HL-60 (cell line): Measurements from ENCODE around the gene TBC1D9B.

Experiments used
- DNase-seq, 2 experiments: peaks; one replicate each; pipeline ENCODE4 v3.0.0-alpha.2; 2010 to 2020; ENCODE audit warnings: low read depth in 1 of 2, low spot score in 1 of 2
- H3K27ac ChIP-seq: fragments of 250-450 bp; sonication (Bioruptor Pico); replicated peaks from 2 replicates; pipeline ENCODE4 v1.5.1; 2020; ENCODE audit warnings: mild to moderate bottlenecking, moderate library complexity
- H3K27me3 ChIP-seq: fragments of 250-450 bp; sonication (Bioruptor Pico); 2 replicates; pipeline ENCODE4 v1.5.1; 2021; ENCODE audit warnings: mild to moderate bottlenecking, moderate library complexity; ENCODE audit not compliant: insufficient read depth, poor library complexity, severe bottlenecking
- H3K4me3 ChIP-seq: replicated peaks from 2 replicates; pipeline ENCODE4 v1.5.1; 2011; ENCODE audit warnings: mild to moderate bottlenecking, control low read depth, low read length; ENCODE audit not compliant: insufficient read depth
- GABPA ChIP-seq: IDR thresholded peaks from 2 replicates; pipeline ENCODE4 v1.6.1; 2012; ENCODE audit warnings: low read depth
- POLR2AphosphoS5 ChIP-seq: IDR thresholded peaks from 2 replicates; pipeline ENCODE4 v1.6.1; 2012; ENCODE audit warnings: low read depth
- SPI1 ChIP-seq: IDR thresholded peaks from 2 replicates; pipeline ENCODE4 v1.6.1; 2012; ENCODE audit warnings: low read depth, mild to moderate bottlenecking, borderline replicate concordance
- TF ChIP-seq, protein P1 (sequence below): IDR thresholded peaks from 2 replicates; pipeline ENCODE4 v1.6.1; 2012; ENCODE audit warnings: low read depth; ENCODE audit not compliant: insufficient replicate concordance
- TF ChIP-seq, protein P2 (sequence below): IDR thresholded peaks from one replicate; pipeline ENCODE4 v1.5.1; 2011; ENCODE audit warnings: low read length, control low read depth, inconsistent platforms; ENCODE audit not compliant: insufficient read depth

TBC1D9B gene

DNA sequence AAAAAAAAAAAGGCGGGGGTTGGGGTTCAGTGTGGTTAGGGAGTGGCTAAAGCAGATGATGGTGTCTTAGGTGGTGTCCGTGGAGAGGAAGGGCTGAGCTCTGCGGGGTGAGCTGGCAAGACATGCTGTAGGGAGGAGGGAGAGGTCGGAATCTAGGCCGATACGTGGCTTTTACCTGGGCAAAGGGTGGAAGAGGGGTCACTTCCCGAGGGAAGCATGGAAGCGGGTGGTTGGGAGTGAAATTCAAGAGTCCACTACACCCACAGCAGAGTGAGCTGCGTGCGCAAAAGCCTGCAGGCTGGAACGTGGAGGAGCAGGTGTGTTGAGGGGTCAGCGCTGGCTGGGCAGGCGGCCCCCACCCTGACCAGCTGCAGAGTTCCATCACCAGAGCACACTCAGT, 17.8 kb downstream of the TBC1D9B start:
- Histone ChIP-seq H3K27me3 (no peaks in the 10 kb centered on the region), H3K27ac (no peak overlapping the region), H3K4me3 (no peak overlapping the region)
- no peak for DNase-seq
- no peak for TF ChIP-seq POLR2AphosphoS5
- no peak for TF ChIP-seq GABPA
- no peak for TF ChIP-seq SPI1
- TF ChIP-seq, protein P1, sequence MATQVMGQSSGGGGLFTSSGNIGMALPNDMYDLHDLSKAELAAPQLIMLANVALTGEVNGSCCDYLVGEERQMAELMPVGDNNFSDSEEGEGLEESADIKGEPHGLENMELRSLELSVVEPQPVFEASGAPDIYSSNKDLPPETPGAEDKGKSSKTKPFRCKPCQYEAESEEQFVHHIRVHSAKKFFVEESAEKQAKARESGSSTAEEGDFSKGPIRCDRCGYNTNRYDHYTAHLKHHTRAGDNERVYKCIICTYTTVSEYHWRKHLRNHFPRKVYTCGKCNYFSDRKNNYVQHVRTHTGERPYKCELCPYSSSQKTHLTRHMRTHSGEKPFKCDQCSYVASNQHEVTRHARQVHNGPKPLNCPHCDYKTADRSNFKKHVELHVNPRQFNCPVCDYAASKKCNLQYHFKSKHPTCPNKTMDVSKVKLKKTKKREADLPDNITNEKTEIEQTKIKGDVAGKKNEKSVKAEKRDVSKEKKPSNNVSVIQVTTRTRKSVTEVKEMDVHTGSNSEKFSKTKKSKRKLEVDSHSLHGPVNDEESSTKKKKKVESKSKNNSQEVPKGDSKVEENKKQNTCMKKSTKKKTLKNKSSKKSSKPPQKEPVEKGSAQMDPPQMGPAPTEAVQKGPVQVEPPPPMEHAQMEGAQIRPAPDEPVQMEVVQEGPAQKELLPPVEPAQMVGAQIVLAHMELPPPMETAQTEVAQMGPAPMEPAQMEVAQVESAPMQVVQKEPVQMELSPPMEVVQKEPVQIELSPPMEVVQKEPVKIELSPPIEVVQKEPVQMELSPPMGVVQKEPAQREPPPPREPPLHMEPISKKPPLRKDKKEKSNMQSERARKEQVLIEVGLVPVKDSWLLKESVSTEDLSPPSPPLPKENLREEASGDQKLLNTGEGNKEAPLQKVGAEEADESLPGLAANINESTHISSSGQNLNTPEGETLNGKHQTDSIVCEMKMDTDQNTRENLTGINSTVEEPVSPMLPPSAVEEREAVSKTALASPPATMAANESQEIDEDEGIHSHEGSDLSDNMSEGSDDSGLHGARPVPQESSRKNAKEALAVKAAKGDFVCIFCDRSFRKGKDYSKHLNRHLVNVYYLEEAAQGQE, result no peak
- TF ChIP-seq, protein P2, sequence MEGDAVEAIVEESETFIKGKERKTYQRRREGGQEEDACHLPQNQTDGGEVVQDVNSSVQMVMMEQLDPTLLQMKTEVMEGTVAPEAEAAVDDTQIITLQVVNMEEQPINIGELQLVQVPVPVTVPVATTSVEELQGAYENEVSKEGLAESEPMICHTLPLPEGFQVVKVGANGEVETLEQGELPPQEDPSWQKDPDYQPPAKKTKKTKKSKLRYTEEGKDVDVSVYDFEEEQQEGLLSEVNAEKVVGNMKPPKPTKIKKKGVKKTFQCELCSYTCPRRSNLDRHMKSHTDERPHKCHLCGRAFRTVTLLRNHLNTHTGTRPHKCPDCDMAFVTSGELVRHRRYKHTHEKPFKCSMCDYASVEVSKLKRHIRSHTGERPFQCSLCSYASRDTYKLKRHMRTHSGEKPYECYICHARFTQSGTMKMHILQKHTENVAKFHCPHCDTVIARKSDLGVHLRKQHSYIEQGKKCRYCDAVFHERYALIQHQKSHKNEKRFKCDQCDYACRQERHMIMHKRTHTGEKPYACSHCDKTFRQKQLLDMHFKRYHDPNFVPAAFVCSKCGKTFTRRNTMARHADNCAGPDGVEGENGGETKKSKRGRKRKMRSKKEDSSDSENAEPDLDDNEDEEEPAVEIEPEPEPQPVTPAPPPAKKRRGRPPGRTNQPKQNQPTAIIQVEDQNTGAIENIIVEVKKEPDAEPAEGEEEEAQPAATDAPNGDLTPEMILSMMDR, result no peak

- Histone ChIP-seq H3K4me3 (no peak overlapping the region), H3K27ac (no peak overlapping the region), H3K27me3 (no peaks in the 10 kb centered on the region)
- TF ChIP-seq, protein P2, result no peak
- TF ChIP-seq POLR2AphosphoS5, result no peak
- no peak for TF ChIP-seq GABPA
- no peak for TF ChIP-seq SPI1
- TF ChIP-seq, protein P1, result no peak
- DNase-seq, result no peak
Observed at GRCh38 chr5:179887802-179888201, 19.9 kb downstream of the TBC1D9B start.

GRCh38 chr5:179887095-179887494, 20.6 kb downstream of the TBC1D9B start:
- no peak for DNase-seq
- Histone ChIP-seq H3K27me3 (no peaks in the 10 kb centered on the region), H3K27ac (no peak overlapping the region), H3K4me3 (no peak overlapping the region)
- TF ChIP-seq, protein P2, result no peak
- TF ChIP-seq SPI1 (no peak), POLR2AphosphoS5 (no peak), GABPA (no peak)
- TF ChIP-seq, protein P1, result no peak
